Suprapubic skin (tissue), 4 donors: ENCODE results near the gene RGN. TPM values are rescaled to one million over a fixed set of nuclear protein-coding genes. Genes with fewer than 3 reads are reported as not detected.

Source experiments
- DNase-seq, 2 donors: peaks; one replicate each; pipeline ENCODE4 v3.0.0-alpha.2; 2019; ENCODE audit warnings: low spot score in 2 of 2
- H3K27ac ChIP-seq: fragments of 200-600 bp; sonication (generic); one replicate; pipeline ENCODE4 v1.5.1; 2019
- H3K27me3 ChIP-seq: fragments of 200-600 bp; sonication (generic); one replicate; pipeline ENCODE4 v1.5.1; 2019
- H3K36me3 ChIP-seq: fragments of 200-600 bp; sonication (generic); one replicate; pipeline ENCODE4 v1.5.1; 2019
- H3K4me1 ChIP-seq: fragments of 200-600 bp; sonication (generic); one replicate; pipeline ENCODE4 v1.5.1; 2019
- H3K4me3 ChIP-seq: fragments of 200-600 bp; sonication (generic); one replicate; pipeline ENCODE4 v1.5.1; 2019; ENCODE audit warnings: mild to moderate bottlenecking
- H3K9me3 ChIP-seq: fragments of 200-600 bp; sonication (generic); one replicate; pipeline ENCODE4 v1.5.1; 2019
- EP300 ChIP-seq: sonication (generic); formaldehyde crosslinking; IDR thresholded peaks from one replicate; pipeline ENCODE4 v1.6.1; 2017; ENCODE audit warnings: antibody characterized with exemption
- POLR2A ChIP-seq, 2 donors: fragments of 450-650 bp; IDR thresholded peaks; one replicate each; pipeline ENCODE4 v1.6.1; 2017; ENCODE audit warnings: antibody characterized with exemption in 2 of 2, mild to moderate bottlenecking in 2 of 2, moderate library complexity in 2 of 2
- POLR2AphosphoS5 ChIP-seq, 3 donors: sonication (generic); formaldehyde crosslinking; IDR thresholded peaks; one replicate each; pipeline ENCODE4 v1.6.1; 2017; ENCODE audit warnings: antibody characterized with exemption in 3 of 3
- WGBS: methylation state at CpG from one replicate; pipeline ENCODE4 v1.1.5; 2018; 5-methylcytosine and 5-hydroxymethylcytosine counted together
- total RNA-seq, 4 donors: library from RNA; depleted of rRNA; stranded (reverse); fragments of >200 nt; gene quantifications; one replicate each; pipeline ENCODE4 v1.1.0, GENCODE V29; 2016
- TF ChIP-seq, protein P1 (sequence below), 2 donors: fragments of 200-600 bp in 1 of 2; fragments of 450-650 bp in 1 of 2; sonication (generic) in 1 of 2; IDR thresholded peaks; one replicate each; pipeline ENCODE4 v1.5.1; 2016 to 2019; ENCODE audit warnings: antibody characterized with exemption in 2 of 2, mild to moderate bottlenecking in 1 of 2, moderate library complexity in 1 of 2

Gene RGN
- total RNA-seq, result 1 to 10 TPM in 2 of 4 donors, under 1 TPM in 1, not detected in 1; 0.29 to 1.8 (median 1.5) TPM

DNA sequence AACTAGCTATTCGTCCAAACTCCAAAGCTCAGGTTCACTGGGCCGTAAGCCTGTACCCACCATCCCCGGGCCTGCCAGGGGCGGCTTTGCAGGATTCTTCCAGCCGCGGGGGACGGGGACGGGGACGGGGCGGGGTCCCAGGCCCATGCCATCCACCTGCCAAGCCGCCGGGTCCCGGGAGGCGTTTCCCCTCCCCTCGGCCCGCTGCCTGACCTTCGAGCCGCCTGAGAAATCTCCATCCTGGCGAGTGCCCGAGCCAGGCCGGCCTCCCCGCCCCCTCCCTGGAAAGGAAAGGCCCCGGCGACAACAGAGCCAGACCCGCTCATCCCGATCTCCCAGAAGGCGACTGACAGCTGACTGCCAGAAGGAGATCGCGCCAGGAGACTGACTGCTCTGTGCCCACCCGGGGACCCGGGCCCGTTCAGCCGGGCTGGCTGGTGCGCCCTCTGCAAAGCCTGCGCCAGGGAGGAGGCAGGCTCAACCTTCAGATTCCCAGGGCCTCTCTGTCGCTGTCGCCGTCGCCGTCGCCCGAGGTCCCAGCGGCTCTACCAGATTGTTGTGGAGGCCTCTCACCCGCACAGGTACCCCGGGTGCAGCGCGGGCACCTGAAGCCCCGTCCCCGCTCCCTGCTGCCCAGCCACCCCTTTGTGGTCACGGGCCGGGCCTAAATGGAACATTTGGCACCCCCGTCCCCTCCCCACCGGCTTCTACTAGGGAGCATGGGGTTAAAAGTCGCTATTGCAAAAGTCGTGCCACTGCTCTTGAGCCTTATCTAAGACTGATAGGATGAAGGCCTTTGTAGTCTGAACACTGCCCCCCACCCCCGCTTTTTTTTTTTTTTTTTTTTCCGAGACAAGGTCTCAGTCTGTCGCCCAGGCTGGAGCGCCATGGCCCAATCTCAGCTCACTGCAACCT is at the start of gene RGN:
TSS of gene RGN (plus strand) at position 315 of the 915 bp plus-strand sequence. CDS start 2,702 bp downstream, outside the sequence.
- Histone ChIP-seq H3K4me3 (peak within 1 kb of the TSS; percentile 33), H3K36me3 (no peaks in the 10 kb centered on the region), H3K4me1 (no peaks in the 10 kb centered on the region), H3K27ac (no peak within 1 kb of the TSS), H3K27me3 (no peaks in the 10 kb centered on the region), H3K9me3 (no peaks in the 10 kb centered on the region)
- no peak for DNase-seq
- no peak for TF ChIP-seq EP300
- TF ChIP-seq POLR2AphosphoS5 (IDR thresholded peaks at IDR 0.05), result no peak
- TF ChIP-seq, protein P1, sequence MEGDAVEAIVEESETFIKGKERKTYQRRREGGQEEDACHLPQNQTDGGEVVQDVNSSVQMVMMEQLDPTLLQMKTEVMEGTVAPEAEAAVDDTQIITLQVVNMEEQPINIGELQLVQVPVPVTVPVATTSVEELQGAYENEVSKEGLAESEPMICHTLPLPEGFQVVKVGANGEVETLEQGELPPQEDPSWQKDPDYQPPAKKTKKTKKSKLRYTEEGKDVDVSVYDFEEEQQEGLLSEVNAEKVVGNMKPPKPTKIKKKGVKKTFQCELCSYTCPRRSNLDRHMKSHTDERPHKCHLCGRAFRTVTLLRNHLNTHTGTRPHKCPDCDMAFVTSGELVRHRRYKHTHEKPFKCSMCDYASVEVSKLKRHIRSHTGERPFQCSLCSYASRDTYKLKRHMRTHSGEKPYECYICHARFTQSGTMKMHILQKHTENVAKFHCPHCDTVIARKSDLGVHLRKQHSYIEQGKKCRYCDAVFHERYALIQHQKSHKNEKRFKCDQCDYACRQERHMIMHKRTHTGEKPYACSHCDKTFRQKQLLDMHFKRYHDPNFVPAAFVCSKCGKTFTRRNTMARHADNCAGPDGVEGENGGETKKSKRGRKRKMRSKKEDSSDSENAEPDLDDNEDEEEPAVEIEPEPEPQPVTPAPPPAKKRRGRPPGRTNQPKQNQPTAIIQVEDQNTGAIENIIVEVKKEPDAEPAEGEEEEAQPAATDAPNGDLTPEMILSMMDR (IDR thresholded peaks at IDR 0.05), result no peak
- no peak for TF ChIP-seq POLR2A (IDR thresholded peaks at IDR 0.05)
- 66% methylated on average over 16 of the region's 59 CpGs for WGBS

DNA sequence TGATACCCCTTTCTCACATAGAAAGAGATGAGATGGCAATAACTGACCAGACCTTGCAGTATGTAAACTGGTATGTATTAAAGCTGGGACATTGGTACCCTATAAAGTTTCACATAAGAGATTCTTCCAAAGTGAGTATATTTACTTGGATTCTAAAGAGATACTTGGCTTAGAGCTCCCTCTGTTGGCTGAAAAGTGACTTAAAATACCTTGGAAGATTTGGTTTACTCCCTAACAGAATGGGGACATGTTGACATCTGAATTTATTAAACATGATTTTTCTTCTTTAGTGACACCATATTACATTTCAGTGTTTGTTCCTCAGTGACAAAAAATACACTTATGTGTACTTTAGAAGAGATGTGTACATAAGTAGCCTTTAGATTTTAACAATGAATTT is 47.9 kb upstream of the RGN start:
- H3K4me3 ChIP-seq, result no peak overlapping the region
- no peaks in the 10 kb centered on the region for H3K4me1 ChIP-seq
- no peak for DNase-seq
- H3K36me3 ChIP-seq, result no peaks in the 10 kb centered on the region
- no peaks in the 10 kb centered on the region for H3K27me3 ChIP-seq
- no peaks in the 10 kb centered on the region for H3K9me3 ChIP-seq
- TF ChIP-seq, protein P1 (IDR thresholded peaks at IDR 0.05), result peak; percentile 5 to 31
- no peak for TF ChIP-seq POLR2A (IDR thresholded peaks at IDR 0.05)
- no peak overlapping the region for H3K27ac ChIP-seq

DNA sequence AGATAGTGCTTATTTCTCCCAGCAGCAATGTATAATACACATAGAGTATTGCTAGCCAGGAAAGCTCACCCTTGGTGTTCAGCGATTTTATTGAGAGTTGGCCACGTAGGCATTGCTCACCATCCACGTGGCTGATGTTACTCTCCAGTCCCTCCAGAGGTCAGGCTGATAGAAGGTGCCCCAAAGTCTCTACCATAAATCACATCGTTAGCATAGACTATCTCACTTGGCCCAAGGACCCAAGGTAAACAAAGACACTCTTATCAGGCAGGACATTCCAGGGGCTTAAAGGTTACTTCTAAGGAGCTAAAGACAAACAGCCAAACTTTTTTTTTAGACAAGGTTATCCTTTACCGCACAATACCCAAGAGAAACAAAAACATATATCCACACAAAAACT is 30.3 kb upstream of the RGN start:
- no peaks in the 10 kb centered on the region for H3K4me1 ChIP-seq
- H3K27me3 ChIP-seq, result no peaks in the 10 kb centered on the region
- H3K27ac ChIP-seq, result no peak overlapping the region
- no peaks in the 10 kb centered on the region for H3K9me3 ChIP-seq
- DNase-seq, result no peak
- no peaks in the 10 kb centered on the region for H3K36me3 ChIP-seq
- WGBS, result 65% methylated on average over 5 of the region's 5 CpGs
- no peak overlapping the region for H3K4me3 ChIP-seq
- TF ChIP-seq EP300 (no peak), POLR2AphosphoS5 (IDR thresholded peaks at IDR 0.05) (no peak), POLR2A (IDR thresholded peaks at IDR 0.05) (no peak)
- TF ChIP-seq, protein P1 (IDR thresholded peaks at IDR 0.05), result no peak

DNA sequence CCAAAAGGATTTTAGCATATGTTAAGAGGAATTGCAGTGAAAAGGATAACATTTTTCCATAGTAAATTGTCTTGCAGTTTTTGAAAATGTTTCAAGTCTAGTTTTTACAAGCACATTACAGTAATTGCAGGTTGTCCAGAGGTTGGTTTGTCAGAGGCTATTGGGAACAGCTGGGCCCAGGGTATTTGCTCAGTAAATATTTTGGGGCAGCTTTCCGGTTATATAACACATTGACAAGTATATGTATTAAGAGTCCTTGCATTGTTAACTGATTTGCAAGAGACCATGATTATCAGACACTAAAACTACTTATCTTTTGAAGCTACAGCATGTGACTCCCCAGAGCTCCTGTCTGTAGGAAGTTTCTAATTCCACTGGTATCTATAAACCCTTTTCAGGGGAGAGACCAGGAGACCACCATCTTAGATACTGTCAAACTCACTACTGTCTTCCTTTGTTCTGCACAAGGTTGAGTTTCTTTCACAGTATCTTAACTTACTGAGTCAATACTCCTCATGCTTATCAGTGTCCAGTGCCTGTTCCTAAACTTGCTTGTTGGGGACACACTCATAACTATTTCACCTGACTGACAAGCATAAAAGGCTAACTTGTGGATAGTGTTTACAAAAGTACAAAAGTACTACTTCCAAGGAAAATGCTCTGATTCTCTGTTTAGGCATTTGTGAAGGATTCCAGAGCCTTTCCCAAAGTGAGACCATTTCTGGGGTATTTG is 18.9 kb upstream of the RGN start:
- no peak for DNase-seq
- 88% methylated on average over 1 of the region's 1 CpG for WGBS
- Histone ChIP-seq H3K9me3 (no peaks in the 10 kb centered on the region), H3K4me3 (no peak overlapping the region), H3K36me3 (peaks cover 2% of the 10 kb centered on the region), H3K27ac (no peak overlapping the region), H3K4me1 (no peaks in the 10 kb centered on the region), H3K27me3 (no peaks in the 10 kb centered on the region)
- no peak for TF ChIP-seq POLR2AphosphoS5 (IDR thresholded peaks at IDR 0.05)
- TF ChIP-seq, protein P1 (IDR thresholded peaks at IDR 0.05), result no peak
- TF ChIP-seq EP300, result no peak
- no peak for TF ChIP-seq POLR2A (IDR thresholded peaks at IDR 0.05)

DNA sequence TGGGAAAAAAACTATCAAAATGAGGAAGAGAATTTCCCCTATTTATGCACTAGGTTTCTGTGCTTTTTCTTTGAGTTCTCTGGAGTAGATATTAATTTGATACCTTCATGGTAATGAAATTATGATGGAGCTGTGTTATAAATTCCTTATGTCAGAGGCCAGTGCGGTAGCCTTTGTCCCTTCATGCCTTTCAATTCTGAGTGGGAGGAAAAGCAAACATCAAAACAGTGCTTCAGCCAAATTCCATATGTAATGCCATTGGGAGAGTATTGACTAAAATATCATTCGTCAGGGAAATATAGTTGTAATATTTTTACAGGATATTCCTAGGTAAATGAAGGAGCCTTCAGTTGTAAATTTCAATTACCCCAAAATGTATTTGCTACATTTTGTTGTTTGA is 17.5 kb upstream of the RGN start:
- 67% methylated on average over 2 of the region's 2 CpGs for WGBS
- no peak for TF ChIP-seq POLR2AphosphoS5 (IDR thresholded peaks at IDR 0.05)
- TF ChIP-seq POLR2A (IDR thresholded peaks at IDR 0.05), result no peak
- no peak overlapping the region for H3K4me3 ChIP-seq
- no peak overlapping the region for H3K27ac ChIP-seq
- H3K4me1 ChIP-seq, result no peaks in the 10 kb centered on the region
- H3K9me3 ChIP-seq, result no peaks in the 10 kb centered on the region
- no peaks in the 10 kb centered on the region for H3K27me3 ChIP-seq
- no peak for DNase-seq
- no peaks in the 10 kb centered on the region for H3K36me3 ChIP-seq
